Stimulated activated effector memory CD8-positive, alpha-beta T cell treated with anti-CD3 and anti-CD28 coated beads, Interleukin-12 subunit alpha, Interleukin-12 subunit beta, amount 100 ng/mL, for 72 hours (primary cell): Measurements from ENCODE around the gene UBE2Z.
A peak's percentile ranks its signal among the peaks of the same experiment; 100 is the strongest.
"Not testable (repeated sequence)": the region's sequence is repeated elsewhere in the genome, so short reads cannot be mapped to it uniquely, and the experiment has no call there.

Experiments
- ATAC-seq: fragments of 150-1000 bp; cut with Tn5 transposase; 2 replicates; pipeline ENCODE4 v1.10.0; 2021
- DNase-seq, 2 donors: peaks; one replicate each; pipeline ENCODE4 v3.0.0; 2021 to 2022; ENCODE audit warnings: low spot score in 2 of 2
- H3K27ac Mint-ChIP-seq: one replicate; pipeline ENCODE4 v1.8.0; 2022; ENCODE audit warnings: mild to moderate bottlenecking, mixed read lengths
- H3K36me3 Mint-ChIP-seq: one replicate; pipeline ENCODE4 v1.8.0; 2022; ENCODE audit warnings: mild to moderate bottlenecking, mixed read lengths
- H3K4me1 Mint-ChIP-seq: one replicate; pipeline ENCODE4 v1.8.0; 2022; ENCODE audit warnings: mixed read lengths
- H3K4me3 Mint-ChIP-seq: one replicate; pipeline ENCODE4 v1.8.0; 2022; ENCODE audit warnings: mild to moderate bottlenecking, mixed read lengths
- H3K9me3 Mint-ChIP-seq: one replicate; pipeline ENCODE4 v1.8.0; 2022; ENCODE audit warnings: mixed read lengths

Gene UBE2Z

DNA sequence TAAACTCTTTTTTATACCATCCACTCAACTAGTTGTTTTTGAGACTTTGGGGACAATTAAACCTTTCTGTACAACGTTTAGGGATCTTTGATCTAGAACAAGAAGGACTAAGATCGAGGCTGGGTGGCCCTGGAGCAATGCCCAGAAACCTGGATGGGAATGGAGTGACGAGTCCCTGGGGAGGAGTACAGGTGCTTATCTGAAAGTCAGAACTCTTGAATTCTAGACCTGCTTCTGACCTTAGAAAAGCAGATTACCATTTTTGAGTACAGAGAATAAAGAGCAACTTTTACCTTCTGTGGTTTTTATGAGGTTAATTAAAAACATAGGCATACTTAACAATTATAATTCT is 17.8 kb downstream of the UBE2Z start:
- Mint-ChIP-seq H3K4me1 (peaks cover 18% of the 10 kb centered on the region), H3K27ac (peak overlapping the region; percentile 54), H3K9me3 (no peaks in the 10 kb centered on the region), H3K36me3 (peaks cover 100% of the 10 kb centered on the region), H3K4me3 (no peak overlapping the region)
- ATAC-seq = no peak
- DNase-seq = no peak

DNA sequence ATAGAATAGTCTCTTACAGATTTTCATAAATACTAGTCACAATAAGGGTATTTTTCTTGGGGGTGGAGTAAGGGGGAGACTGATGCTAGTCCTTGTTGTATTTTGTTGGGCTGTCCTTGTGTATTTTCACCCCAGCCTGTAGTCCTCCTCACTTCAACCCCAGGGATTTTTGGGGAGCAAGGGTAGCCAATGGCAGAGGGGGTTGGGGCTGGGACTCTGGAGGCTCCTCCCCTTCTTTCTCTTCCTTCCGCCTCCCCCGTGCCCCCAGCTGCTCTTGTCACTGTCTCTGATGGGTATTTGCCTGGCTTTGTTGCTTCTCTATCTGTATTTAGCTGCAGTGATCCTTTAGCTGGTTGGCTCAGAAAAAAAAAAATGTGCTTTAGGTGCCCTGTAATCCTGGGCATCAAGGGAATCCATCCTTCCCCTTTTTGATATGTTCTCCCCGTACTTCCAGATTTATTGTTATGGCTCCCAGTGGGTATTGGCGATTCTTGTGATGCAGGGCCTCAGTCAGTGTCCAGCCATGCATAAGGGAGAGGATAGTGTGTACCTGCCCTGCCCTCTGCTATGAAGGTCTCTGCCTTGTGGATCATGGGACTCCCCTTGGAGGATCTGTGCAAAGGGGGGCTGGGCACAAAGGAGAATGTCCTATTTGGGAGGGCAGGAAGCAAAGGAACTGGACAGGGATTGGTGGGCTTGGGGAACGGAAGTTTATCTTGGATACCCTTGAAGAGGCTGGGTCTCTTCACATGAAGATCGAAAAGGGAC is 20.0 kb downstream of the UBE2Z start:
- Mint-ChIP-seq H3K36me3 (peaks cover 100% of the 10 kb centered on the region), H3K27ac (peak overlapping the region; percentile 82), H3K4me1 (peaks cover 19% of the 10 kb centered on the region), H3K9me3 (no peaks in the 10 kb centered on the region), H3K4me3 (no peak overlapping the region)
- no peak for DNase-seq
- no peak for ATAC-seq

DNA sequence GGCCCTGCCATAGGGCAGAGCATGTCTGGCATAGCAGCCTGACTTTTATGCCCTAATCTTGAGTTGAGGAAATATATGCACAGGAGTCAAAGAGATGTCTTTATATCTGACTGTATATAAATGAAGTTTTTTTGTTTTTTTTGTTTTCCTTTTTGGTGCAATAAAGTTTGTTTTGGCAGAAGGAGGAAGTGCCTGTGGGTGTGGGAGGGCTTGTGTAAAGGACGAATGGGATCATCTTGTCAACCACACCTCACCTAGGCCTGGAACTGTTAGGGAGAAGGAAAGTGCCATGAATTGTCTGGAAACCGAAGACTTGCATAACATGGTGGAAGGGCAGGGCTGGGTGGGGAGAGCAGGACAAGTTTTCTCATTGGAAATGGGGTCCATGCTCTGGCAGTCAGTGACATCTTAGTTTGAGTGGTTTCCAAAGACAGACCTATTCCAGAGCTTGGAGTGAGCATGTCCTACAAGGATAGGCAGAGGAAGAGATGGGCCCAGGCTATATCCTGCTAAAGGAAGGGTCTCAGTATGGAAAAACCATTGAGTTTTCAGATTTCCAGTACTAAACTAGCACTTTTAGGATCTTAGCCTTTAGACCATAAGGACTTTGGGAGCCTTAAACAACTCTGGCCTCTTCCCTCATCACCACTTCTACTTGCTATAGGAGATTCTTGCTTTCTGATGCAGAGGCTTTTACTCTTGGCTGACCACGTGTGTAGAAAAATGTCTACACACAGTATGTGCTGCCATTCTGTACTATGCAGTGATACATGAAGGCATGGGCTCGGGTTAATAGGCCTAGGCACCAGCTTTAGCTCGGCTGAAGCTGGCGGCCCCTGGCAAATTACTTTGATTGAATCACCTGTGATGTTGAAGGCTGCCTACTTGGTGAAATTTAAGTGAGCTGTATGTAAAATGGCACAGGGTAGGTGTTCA is 20.9 kb downstream of the UBE2Z start:
- ATAC-seq (no peak), DNase-seq (no peak)
- H3K27ac Mint-ChIP-seq = peak overlapping the region; percentile 82
- H3K9me3 Mint-ChIP-seq = no peaks in the 10 kb centered on the region
- H3K4me1 Mint-ChIP-seq = peaks cover 19% of the 10 kb centered on the region
- no peak overlapping the region for H3K4me3 Mint-ChIP-seq
- H3K36me3 Mint-ChIP-seq = peaks cover 100% of the 10 kb centered on the region

DNA sequence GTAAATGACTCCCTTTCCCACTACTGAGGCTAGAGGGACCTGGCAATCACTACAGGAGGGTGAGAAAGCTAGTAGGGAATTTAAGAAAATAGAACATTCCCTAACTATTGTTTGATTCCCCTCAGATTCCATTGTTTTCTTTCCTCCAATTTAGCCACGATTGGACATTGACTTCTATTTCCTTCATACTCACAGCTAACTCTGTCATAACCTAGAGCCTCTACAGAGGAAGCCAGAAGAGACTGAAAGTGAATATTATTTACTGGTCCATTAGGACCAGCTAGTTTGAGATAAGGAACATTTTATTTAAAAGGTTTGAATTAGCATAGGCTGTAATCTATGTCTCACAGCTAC is 21.6 kb downstream of the UBE2Z start:
- H3K36me3 Mint-ChIP-seq = peaks cover 100% of the 10 kb centered on the region
- H3K4me1 Mint-ChIP-seq = peaks cover 19% of the 10 kb centered on the region
- DNase-seq = no peak
- no peak overlapping the region for H3K4me3 Mint-ChIP-seq
- H3K27ac Mint-ChIP-seq = peak overlapping the region; percentile 82
- no peaks in the 10 kb centered on the region for H3K9me3 Mint-ChIP-seq
- no peak for ATAC-seq

DNA sequence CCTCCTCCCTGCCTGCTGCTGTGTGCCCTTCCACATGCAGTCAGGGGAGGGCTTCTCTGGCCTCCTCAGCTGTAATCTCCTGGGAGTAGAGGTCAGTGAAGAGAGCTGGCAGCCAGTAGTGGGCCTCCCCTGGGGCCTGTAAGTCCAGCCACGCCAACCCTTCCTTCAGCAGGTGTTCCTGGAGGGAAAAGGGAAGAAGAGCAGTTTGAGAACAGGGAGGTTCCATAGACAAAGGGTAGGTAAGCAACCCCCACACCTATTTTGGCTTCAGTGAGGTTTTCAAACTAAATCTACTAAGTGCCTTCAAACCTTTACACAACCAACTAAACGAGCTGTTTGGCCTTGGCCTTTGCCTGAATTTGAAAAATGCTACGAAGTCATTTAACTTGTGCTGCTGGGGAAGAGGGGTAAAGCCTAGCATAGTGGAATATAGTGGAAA is 22.2 kb downstream of the UBE2Z start:
- ATAC-seq = no peak
- H3K36me3 Mint-ChIP-seq = peaks cover 100% of the 10 kb centered on the region
- no peak overlapping the region for H3K4me3 Mint-ChIP-seq
- no peak for DNase-seq
- H3K9me3 Mint-ChIP-seq = no peaks in the 10 kb centered on the region
- peak overlapping the region; percentile 82 for H3K27ac Mint-ChIP-seq
- H3K4me1 Mint-ChIP-seq = peaks cover 16% of the 10 kb centered on the region

DNA sequence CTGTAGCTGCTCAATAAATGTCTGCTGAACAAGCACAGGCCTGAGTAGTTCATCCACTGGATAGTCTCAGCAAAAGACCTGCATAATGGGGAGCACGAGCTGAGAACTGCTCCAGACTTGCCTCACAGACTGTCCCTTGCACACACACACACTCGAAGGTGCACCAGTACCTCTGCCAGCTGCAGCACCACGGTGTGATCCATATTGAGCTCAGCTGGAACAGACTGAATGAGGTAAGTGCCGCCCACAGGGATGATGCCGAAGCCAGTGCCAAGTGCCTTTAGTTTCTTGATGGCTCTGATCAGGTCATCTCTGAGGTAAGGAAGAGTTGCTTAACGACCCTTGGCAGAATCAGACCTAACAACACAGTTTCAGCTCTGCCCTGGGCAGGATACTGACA is 24.8 kb downstream of the UBE2Z start:
- Mint-ChIP-seq H3K9me3 (no peaks in the 10 kb centered on the region), H3K4me1 (peaks cover 11% of the 10 kb centered on the region), H3K4me3 (no peak overlapping the region), H3K36me3 (peaks cover 100% of the 10 kb centered on the region), H3K27ac (peak overlapping the region; percentile 40)
- ATAC-seq = no peak
- no peak for DNase-seq

DNA sequence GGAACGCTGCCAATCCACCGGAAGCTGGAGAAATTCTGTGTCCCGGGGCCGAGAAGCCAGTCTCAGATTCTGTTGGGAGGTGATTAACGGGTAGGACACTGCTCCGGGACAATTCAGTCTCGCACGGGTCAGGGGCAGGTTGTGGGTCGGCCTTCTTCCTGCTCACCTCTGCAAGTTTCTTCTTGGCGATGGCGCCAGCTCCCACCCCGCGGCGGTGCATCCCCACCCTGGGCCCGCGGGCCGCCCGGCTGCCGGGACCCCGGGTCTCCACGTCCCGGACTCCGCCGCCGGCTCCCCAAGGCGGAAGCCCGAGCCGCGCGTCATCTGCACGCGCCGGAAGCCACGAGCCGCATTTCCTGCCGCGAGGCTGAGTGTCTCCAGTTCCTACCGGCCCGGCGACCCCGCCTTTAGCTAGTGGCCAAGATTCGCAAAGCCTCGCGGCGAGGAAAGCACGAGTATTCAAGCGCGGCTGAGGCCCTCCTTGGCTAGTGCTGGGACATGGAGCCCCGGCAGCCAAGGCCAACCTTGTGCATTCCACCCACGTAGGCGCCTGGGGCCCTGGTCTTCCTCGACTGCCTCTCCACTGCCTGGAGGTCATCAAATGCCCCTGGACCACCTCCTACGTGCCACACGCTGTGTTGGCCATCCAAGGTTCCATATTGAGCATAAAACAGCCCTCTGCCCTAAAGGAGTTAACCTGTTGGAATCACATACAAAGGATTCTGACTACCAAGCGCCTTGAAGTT is 36.5 kb downstream of the UBE2Z start, which contains the start of gene SNF8:
SNF8 (minus strand) TSS at position 328 of the 746 bp plus-strand sequence; CDS start at position 220, 108 bp downstream.
- H3K4me1 Mint-ChIP-seq = peaks cover 16% of the 10 kb centered on the region
- DNase-seq = peak; percentile 93 to 96
- H3K4me3 Mint-ChIP-seq = peak within 1 kb of the TSS; percentile 97
- H3K9me3 Mint-ChIP-seq = no peaks in the 10 kb centered on the region
- ATAC-seq = peak; percentile 99
- H3K27ac Mint-ChIP-seq = peak within 1 kb of the TSS; percentile 97
- H3K36me3 Mint-ChIP-seq = peaks cover 42% of the 10 kb centered on the region

DNA sequence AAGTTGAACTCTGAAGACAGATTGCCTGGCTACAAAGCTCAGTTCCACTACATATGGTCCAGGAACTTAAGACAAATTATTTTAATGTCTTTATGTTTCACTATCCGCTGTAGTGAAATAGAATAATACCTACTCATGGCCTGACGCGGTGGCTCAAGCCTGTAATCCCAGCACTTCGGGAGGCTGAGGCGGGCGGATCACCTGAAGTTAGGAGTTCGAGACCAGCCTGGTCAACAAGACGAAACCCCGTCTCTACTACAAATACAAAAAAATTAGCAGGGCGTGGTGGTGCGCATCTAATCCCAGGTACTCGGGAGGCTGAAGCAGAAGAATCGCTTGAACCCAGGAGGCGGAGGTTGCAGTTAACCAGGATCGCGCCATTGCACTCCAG is 37.0 kb downstream of the UBE2Z start:
- Mint-ChIP-seq H3K4me3 (peak overlapping the region; percentile 97), H3K27ac (peak overlapping the region; percentile 97), H3K4me1 (peaks cover 16% of the 10 kb centered on the region), H3K36me3 (peaks cover 36% of the 10 kb centered on the region)
- ATAC-seq, DNase-seq, H3K9me3 Mint-ChIP-seq: not testable (repeated sequence)

DNA sequence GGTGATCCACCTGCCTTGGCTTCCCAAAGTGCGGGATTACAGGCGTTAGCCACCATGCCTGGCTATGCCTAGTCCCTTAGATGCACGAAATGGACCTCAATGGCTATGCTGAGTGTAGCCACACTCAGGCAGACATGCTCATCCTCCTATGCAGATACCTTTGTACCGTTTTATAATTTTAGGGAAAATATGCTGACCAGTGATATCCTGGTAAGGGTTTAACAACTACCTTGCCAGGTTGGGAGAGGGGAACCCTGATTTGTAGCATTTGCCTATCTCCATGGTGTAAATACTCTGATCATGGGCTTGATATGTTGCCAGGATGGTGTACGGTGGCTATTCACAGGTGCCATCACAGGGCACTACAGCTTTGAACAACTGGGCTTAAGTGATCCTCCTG is 43.4 kb downstream of the UBE2Z start:
- ATAC-seq (no peak), DNase-seq (no peak)
- no peaks in the 10 kb centered on the region for H3K36me3 Mint-ChIP-seq
- no peaks in the 10 kb centered on the region for H3K9me3 Mint-ChIP-seq
- peaks cover 5% of the 10 kb centered on the region for H3K4me1 Mint-ChIP-seq
- H3K27ac Mint-ChIP-seq = no peak overlapping the region
- H3K4me3 Mint-ChIP-seq = no peak overlapping the region

DNA sequence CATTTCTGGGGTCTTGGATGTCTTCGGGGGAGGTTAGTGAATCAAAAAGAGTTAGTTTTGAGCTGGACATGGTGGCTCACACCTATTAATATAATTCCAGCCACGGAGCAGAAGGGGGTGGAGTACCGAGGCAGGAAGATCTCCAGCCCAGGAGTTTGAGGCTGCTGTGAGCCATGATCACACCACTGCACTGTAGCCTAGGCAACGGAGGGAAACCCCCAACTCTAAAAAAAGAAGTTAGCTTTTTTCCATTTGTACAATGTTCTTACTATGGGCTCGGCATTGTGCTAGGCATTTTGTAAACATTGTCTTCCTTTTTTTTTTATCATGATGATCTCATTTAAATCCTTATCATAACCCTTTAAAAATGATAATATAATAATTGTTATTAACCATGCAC is 44.7 kb downstream of the UBE2Z start:
- ATAC-seq (no peak), DNase-seq (no peak)
- H3K4me1 Mint-ChIP-seq = peaks cover 5% of the 10 kb centered on the region
- H3K36me3 Mint-ChIP-seq = no peaks in the 10 kb centered on the region
- H3K27ac Mint-ChIP-seq = no peak overlapping the region
- no peaks in the 10 kb centered on the region for H3K9me3 Mint-ChIP-seq
- H3K4me3 Mint-ChIP-seq = no peak overlapping the region

DNA sequence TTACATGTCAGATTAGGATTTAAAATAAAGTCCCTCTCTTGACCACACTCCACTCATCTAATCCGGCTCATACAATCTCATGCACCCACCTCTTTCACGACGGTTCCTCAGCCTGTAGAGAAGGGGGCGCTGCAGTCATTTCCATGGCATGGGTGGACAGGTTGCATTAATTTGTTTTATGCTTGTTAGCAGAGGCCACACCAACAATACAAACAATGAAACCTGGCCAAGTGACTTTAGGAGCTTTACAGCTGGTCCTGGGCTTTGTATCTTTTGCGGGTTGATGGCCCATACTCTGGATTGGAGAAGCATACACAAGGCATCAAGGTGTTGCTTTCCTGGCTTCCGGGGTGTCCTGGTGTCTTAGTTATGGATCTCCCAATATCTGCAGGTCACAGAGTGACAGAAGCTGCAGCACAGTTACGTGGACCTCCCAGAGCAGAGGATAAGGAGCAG is 46.1 kb downstream of the UBE2Z start:
- H3K9me3 Mint-ChIP-seq = no peaks in the 10 kb centered on the region
- peaks cover 5% of the 10 kb centered on the region for H3K4me1 Mint-ChIP-seq
- DNase-seq = no peak
- ATAC-seq = peak; percentile 45
- H3K36me3 Mint-ChIP-seq = no peaks in the 10 kb centered on the region
- H3K4me3 Mint-ChIP-seq = no peak overlapping the region
- H3K27ac Mint-ChIP-seq = no peak overlapping the region

DNA sequence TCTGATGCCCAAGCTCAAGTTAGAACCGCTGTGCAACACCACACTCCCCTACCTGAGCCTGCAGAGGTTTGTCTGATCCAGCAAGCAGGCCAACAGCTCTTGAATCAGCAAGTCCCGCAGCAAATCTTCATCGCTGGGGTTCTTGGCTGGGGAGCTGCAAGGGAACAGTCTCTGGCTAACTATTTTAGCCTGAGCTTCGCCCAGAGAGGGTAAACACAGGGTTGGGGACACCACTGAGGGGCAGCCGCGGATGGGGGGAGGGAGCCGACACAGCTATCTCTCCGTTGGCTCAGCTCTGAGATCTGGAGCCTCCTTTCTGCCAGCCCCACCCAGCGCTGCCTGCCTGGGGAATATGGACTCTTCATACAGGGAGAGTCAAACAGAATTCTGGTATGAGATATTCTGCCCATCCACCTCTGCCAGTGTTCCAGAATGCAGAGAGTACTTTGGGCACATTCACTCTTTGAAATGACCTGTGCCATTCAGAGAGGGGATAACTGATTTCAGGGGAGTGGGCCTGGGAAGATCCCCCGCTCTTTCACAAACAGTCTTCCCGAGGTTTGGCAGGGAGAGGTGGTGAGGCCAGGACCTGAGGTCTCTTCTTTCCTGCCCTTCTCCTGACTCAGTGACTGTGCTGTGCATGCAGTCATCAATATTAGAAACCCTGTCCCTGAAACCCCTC is 52.8 kb downstream of the UBE2Z start:
- ATAC-seq = no peak
- H3K9me3 Mint-ChIP-seq = no peaks in the 10 kb centered on the region
- no peaks in the 10 kb centered on the region for H3K36me3 Mint-ChIP-seq
- DNase-seq = no peak
- no peaks in the 10 kb centered on the region for H3K4me1 Mint-ChIP-seq
- no peak overlapping the region for H3K27ac Mint-ChIP-seq
- H3K4me3 Mint-ChIP-seq = no peak overlapping the region

DNA sequence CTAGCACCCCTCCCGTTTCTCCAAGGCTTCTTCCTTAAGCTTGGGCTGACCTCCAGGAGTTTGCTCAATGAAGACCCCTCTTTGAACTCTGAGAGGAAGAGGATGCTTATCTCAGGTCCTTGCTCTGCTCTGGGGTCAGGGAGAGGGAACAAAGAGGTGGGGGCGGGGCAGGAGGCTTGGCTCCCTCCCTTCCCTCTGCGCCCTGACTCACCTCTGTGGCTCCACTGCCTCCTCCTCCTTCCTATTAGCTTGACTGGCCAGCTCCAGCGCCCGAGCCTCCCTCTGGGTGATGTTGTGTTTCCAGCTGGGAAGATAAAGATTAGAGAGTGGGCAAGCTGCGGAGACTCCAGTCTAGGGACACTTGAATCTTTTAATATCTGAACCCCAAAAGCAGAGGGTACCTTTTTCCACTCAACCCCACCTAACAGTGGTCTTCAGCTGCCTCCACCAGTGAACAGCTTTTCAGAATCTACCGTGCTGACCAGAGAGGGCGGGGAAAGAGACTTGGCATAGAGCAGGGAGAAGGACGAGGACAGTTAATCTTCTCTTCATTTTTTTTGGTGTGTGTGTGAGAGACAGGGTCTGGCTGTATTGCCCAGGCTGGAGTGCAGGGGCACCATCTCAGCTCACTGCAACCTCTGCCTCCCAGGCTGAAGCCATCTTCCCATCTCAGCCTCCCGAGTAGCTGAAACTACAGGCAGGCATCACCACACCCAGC is 53.5 kb downstream of the UBE2Z start:
- Mint-ChIP-seq H3K4me1 (no peaks in the 10 kb centered on the region), H3K36me3 (no peaks in the 10 kb centered on the region), H3K27ac (no peak overlapping the region), H3K4me3 (no peak overlapping the region), H3K9me3 (no peaks in the 10 kb centered on the region)
- DNase-seq (no peak), ATAC-seq (no peak)

DNA sequence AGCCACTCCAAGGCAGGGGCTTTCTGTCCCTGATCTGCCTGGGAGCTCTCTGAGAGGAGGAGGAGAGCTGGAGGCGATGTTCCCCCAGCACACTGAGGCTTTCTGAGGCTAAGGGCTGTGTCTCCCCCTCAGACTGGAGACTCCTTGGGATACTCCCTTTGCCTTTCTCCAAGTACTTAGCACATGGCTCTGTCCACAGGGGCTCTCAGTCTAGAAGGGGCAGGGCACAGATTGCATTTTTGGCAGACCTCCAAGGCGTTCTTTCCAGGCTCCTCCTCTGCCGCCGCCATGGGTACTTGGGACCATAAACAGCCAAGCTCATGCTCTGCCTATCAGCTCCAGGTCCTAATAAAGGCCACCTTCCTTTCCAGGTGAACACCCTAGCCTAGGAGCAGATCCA is 62.0 kb downstream of the UBE2Z start:
- no peak for DNase-seq
- Mint-ChIP-seq H3K4me3 (no peak overlapping the region), H3K4me1 (peaks cover 5% of the 10 kb centered on the region)

More for the DNA sequence above, 62.0 kb downstream of the UBE2Z start:
- no peak overlapping the region for H3K27ac Mint-ChIP-seq
- H3K9me3 Mint-ChIP-seq = no peaks in the 10 kb centered on the region
- ATAC-seq = no peak
- no peaks in the 10 kb centered on the region for H3K36me3 Mint-ChIP-seq
